Stimulated activated CD4-positive, alpha-beta T cell treated with anti-CD3 and anti-CD28 coated beads, TNF-alpha, amount 100 ng/mL, for 1 hour (primary cell): ENCODE data around the gene PLD6.
"Not testable (repeated sequence)": the region's sequence is repeated elsewhere in the genome, so short reads cannot be mapped to it uniquely, and the experiment has no call there.

Experiments used
- DNase-seq, 3 donors: peaks; one replicate each; pipeline ENCODE4 v3.0.0-alpha.2; 2020; ENCODE audit warnings: low read depth in 3 of 3, low spot score in 1 of 3

Gene PLD6, protein sequence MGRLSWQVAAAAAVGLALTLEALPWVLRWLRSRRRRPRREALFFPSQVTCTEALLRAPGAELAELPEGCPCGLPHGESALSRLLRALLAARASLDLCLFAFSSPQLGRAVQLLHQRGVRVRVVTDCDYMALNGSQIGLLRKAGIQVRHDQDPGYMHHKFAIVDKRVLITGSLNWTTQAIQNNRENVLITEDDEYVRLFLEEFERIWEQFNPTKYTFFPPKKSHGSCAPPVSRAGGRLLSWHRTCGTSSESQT

DNA sequence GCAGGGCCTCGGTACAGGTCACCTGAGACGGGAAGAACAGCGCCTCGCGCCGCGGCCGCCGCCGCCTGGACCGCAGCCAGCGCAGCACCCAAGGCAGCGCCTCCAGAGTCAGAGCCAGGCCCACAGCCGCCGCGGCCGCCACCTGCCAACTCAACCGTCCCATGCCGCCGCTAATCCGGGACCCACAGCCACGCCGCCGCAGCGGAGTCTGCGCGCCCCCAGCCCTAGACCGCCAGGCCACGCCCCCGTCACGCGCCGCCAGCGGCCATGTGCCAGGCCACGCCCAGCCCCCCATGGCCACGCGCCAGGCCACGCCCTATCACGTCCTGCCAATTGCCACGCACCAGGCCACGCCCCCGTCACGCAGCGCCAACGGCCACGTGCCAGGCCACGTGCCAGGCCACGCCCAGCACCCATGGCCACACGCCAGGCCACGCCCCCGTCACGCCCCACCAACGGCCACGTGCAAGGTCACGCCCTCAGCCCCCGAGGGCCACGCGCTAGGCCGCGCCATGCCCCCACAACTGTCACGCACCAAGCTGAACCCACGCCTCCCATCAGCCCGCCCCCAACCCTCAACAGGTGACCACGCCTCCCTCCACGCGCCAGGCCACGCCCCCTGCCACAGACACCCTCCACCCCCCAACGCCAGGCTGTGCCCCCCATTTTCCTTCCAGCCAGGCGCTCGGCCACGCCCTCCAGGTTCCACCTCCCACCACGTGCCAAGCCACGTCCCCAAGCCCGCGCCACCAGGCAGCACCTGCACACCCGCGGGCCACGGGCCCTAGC, at the start of gene PLD6:
TSS of gene PLD6 (minus strand) at position 210 of the 789 bp plus-strand sequence. CDS start at position 163, 47 bp downstream.
- DNase-seq = peak; percentile 82 to 86 (median 84)

DNA sequence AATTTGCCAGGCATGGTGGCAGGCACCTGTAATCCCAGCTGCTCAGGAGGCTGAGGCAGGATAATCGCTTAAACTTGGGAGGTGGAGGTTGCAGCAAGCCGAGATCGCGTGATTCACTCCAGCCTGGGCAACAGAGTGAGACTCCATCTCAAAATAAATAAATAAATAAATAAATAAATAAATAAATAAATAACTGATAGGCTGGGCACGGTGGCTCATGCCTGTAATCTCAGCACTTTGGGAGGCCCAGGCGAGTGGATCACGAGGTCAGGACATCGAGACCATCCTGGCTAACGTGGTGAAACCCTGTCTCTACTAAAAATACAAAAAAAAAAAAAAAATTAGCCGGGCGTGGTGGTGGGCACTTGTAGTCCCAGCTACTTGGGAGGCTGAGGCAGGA, 49.6 kb upstream of the PLD6 start:
- DNase-seq = not testable (repeated sequence)

DNA sequence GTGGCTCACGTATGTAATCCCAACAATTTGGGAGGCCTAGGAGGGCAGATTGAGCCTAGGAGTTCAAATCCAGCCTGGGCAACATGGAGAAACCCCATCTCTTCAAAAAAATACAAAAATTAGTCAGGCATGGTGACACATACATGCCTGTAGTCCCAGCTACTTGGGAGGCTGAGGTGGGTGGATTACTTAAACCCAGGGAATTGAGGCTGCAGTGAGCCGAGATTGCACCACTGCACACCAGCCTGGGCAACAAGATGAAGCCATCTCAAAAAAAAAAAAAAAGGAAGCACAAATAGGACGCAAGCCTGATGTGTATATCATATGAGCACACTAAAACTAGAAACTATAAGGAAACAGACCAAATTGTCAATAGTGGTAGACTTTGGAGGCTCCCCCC, 47.9 kb upstream of the PLD6 start:
- no peak for DNase-seq

DNA sequence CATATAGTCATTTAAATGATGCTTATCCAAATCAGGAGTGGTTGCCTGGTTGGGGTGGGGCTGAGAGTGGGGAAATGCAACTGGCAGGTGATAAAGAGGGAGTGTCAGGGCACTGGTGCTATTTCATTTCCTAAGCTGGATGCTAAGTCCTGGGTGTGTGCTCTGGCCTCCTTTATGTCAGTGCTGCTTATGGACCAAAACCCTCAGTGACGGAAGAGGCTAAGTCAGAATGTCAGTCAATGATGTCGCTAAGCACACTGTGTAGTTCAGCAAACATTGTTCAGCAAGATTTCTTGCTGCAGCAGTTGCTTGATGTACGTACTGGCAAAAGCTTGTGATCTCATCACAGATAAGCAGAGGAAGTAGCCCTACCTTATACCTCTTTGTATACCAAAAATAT, 47.3 kb upstream of the PLD6 start:
- no peak for DNase-seq

DNA sequence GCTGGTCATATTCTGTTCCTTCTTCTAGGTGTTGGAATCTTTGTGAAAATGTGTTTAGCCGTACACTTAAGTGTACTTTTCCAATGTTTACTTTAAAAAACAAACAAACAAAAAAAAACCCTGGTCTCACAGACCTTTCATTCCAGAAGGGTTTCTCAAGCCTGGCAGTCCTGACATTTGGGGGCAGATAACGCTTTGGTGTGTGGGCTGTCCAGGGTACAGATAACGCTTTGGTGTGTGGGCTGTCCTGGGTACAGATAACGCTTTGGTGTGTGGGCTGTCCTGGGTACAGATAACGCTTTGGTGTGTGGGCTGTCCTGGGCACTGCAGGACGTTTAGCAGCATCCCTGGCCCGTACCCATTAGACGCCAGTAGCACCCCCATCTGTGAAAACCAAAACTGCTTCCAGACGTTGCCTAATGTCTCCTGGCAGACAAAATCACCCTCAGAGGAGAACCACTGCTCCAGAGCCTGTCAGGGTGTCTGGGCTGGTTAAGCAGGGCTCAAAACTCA, 46.1 kb upstream of the PLD6 start:
- no peak for DNase-seq

DNA sequence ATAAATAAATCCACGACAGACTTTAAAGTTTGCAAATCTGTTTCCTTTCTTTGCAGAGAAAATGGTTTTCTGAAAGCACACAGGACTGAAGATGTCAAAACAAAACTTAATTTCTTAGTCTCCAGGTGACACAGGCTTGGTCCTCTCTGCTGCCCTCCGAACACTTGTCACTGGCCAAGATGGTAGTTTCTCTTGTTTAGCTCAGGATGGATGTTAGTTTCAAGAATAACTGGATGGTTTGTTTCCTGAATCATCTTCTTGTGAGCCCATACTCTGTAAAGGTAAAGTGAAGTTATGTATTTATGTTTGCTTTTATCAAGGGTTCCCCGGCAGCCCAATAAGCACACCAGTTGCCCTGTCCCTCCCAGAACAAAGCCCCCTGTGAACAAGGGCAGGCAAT, 40.7 kb upstream of the PLD6 start:
- no peak for DNase-seq

DNA sequence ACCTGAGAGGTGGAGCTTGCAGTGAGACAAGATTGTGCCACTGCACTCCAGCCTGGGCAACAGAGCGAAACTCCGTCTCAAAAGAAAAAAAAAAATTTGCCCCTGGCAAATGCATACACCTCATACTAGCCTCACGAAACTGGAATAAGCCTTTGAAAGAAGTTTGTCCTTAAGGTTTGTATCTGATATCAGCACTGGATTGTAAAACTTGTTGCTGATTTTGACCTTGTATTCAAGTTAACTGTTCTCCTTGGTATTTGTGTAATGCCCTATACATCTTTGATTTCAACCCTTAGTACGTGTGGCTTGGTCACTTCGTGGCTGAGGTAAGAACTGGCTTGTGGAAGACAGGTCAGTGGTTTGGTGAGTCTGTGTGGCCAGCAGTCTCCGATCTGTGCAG, 37.0 kb upstream of the PLD6 start:
- DNase-seq = no peak

DNA sequence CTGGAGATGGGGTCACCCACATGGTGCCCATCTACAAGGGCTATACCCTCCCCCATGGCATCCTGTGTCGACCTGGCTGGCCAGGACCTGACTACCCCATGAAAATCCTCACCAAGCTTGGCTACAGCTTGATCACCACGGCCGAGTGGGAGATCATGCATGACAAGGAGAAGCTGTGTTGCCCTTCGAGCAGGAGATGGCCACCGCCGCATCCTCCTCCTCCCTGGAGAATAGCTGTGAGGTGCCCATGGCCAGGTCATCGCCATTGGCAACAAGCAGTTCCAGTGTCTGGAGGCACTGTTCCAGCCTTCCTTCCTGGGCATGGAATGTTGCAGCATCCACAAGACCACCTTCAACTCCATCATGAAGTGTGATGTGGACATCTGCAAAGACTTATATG, 36.1 kb upstream of the PLD6 start:
- no peak for DNase-seq

DNA sequence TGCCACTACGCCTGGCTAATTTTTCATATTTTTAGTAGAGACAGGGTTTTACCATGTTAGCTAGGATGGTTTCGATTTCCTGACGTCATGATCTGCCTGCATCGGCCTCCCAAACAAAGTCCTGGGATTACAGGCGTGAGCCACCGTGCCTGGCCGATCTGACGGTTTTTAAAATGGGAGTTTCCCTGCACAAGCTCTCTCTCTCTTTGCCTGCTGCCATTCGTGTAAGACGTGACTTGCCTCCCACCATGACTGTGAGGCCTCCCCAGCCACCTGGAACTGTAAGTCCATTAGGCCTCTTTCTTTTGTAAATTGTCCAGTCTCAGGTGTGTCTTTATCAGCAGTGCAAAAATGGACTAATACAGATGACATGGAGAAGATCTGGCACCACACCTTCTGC, 35.5 kb upstream of the PLD6 start:
- no peak for DNase-seq

DNA sequence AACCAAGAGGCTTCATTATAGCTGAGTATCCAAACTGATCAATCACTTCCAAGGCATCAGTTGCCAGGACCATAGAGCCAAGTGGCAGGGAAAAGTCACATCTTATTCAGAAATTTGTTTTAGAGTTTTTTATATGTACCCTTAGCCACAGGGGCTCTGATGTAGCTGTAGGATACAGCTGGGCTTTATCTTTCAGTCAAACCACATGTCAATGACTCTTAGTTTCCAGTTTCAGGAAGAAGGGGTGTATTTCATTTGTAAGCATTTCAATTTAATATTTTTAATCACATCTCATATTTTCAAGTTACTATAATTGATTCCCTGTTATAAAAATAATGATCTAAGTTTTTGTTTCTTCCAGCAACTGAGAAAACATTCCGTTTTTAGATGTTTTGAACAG, 33.7 kb upstream of the PLD6 start:
- no peak for DNase-seq

DNA sequence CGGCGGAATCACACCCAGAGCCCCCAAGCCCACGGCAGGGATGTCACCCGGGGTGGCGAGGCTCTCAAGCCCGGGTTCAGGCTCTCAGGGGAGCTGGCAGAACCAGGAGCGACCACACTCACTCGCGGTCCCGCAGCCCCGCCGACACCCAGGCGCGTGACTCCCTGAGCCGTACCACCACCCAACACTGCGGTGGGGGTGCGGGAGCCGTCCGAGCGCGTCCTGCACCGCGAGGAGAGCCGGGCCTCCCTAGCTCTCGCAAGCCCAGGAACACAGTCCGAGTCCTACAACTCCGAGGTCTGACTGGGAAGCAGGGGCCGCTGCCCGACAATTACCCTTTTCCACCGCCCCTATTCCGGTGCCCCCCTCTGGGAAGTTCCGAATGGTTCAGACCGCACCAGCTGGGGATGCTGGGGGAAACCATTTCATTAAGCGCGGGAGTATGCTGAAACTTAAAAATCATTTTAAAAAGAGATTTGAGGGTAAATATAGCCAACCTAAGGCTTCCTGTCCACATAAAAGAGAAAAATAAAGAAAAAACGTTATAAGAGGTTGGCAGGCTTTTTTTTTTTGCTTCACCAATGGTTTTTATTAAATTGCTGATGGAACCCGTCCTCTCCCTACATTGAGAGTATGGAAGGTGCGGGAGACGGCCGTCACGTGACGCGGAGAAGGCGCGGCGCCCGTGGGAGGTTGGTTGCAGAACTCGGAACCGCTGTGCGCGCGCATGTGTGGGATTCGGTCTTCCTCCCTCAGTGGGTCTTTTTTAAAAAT, 31.1 kb upstream of the PLD6 start, which contains the start of gene FLCN:
TSS of gene FLCN (minus strand) at position 143 of the 774 bp plus-strand sequence. CDS start 9,031 bp downstream, outside the sequence.
- peak; percentile 68 to 80 (median 72) for DNase-seq

DNA sequence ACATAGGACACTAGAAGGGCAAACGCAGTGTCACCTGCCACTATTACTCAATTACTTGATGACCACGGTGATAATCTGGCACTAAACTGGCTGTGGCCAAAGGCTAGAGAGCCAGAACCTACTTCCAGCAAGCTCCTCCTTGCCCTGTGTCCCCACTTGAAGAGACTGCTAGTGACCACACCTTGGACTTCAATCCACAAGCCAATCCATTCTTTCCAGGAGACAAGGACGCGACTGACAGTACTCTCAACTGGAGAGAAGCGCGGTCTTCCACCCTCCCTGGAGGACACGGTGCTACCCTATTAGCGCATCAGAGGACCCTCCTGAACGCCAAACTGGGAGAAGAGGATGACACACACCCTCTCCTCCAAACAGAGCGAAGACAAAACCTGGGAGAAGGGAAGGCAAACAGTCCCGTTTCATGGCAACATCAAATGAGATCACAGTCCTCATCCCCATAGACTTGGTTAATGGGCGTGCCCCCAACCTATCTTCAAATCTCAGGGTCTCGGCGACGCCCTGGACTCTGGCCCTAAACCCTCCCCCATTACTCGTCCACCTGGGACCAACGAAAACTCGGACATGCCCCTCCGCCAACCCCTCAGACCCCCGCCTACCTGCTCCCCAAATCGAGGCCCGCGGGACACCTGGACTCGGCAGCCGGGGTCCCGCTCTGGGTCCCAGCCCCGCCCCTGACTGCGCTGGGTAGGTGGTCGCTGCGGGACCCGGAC, 30.3 kb upstream of the PLD6 start:
- DNase-seq = no peak

DNA sequence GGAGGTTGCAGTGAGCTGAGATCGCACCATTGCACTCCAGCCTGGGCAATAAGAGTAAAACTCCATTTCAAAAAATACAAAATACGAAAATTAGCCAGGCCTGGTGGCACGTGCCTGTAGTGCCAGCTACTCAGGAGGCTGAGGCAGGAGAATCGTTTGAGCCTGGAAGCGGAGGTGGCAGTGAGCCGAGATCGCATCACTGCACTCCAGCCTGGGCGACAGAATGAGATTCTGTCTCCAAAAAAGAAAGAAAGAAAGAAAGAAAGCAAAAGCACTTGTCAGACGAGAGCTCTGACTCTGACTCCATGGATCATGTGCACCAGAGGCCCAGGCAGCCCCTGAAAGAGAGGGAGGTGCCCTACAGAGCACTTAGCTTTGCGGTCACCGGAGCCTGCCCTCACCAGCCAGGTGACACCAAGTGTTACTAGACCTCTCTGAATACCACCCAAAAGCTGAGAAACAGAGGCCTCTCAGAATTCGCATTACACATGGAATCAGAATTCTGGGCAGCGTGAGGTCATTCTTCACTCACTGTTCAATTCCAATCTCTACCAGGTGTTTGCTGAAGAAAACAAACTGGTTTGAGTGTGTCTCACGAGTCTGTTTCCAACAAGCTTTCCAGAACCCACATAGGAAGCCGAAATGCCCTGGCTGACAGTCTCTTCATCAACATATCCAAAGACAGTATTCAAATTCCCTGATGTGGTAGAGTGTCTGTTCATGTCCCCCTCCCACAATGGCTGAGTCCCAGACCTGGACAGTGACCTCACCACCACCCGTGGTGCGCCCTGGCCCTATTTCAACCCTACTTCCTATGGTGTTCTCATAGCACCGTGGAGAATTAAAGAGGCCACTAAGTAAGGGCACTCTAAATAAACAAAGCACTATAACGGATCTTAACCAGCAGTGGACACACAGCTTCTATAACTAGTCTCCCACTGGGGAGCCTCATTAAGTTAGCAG, 29.4 kb upstream of the PLD6 start:
- no peak for DNase-seq

DNA sequence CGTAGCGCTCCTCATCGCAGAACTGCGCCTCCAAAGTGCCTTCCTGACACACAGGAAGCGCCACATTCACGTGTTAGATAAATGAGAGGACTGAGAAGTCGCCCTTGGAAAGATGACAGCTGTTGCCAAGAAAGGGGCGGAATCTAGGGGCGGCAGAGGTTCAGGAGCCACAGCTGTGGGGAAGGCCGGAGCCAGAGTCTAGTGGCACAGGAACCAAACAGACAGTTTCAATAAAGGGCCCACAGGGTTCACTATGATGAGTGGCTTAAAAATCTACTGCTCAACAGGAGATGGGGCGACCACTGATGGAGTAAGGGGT, 26.1 kb upstream of the PLD6 start:
- DNase-seq = no peak

DNA sequence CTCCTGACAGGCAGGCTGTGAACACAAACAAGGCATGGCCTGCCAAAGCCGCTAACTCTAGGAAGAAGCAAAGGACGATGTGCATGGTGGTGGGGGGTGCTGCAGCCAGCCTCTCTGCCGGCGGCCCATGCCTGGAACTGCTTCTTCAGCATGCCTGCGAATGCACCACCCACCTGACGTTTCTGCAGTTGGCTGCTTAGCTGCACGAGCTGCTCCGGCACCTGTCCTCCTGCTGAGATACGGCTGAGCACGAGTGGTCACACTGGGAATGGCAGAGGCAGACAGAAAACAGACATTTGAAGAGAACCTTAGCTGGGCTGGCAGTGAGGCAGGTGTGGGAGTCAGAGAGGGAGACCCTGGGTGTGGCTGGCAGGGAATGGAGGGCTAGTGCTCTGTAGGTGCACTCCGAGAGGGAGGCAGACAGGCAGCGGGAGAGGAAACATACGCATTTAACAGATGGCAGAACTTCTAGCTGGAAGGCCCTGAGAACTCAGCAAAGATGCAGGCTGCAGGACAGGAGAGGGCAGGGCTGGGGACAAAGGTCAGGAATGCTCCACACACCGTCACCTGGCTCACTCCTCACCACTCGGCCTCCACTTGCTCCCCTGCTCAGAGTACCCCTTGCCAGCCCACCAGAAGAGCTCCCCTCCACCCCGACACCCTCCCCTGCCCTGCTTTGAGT, 25.6 kb upstream of the PLD6 start:
- no peak for DNase-seq

DNA sequence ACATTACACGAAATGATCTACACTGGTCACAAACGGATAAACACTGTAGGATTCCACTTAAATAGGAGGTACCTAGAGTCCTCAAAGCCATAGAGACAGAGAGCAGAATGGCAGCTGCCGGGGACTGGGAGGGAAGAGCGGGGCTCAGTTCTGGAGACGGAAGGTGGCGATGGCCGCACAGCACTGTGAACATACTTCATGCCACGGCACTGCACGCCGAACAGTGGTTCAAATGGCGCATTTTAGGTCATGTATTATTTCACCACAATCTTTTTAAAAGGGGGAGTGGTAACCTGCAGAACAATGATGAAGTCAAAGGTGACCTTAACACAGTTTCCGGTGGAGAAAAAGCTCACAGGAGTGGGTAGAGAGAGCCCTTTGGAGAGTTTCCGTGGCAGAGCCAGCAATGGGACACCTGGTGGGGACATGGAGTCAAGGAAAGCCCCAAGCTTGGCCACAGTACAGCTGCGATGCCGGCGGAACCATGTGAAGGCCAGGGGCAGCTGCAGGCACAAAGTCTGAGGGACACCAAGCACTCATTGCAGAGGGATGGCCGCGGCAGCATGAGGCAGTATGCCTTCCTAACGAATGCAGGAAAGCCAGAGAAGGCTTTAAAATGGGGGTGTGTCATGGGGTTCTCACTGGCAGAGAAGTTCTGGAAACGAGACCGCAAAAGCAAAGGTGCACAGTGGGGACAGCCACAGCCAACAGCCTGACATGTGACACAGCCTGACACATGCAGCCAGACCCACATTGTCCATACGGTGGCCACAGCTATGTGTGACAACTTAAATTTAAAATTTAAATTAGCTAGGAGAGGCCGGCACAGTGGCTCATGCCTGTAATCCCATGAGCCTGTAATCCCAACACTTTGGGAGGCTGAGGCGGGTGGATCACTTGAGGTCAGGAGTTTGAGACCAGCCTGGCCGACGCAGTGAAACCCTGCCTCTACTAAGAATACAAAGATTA, 23.6 kb upstream of the PLD6 start:
- no peak for DNase-seq

DNA sequence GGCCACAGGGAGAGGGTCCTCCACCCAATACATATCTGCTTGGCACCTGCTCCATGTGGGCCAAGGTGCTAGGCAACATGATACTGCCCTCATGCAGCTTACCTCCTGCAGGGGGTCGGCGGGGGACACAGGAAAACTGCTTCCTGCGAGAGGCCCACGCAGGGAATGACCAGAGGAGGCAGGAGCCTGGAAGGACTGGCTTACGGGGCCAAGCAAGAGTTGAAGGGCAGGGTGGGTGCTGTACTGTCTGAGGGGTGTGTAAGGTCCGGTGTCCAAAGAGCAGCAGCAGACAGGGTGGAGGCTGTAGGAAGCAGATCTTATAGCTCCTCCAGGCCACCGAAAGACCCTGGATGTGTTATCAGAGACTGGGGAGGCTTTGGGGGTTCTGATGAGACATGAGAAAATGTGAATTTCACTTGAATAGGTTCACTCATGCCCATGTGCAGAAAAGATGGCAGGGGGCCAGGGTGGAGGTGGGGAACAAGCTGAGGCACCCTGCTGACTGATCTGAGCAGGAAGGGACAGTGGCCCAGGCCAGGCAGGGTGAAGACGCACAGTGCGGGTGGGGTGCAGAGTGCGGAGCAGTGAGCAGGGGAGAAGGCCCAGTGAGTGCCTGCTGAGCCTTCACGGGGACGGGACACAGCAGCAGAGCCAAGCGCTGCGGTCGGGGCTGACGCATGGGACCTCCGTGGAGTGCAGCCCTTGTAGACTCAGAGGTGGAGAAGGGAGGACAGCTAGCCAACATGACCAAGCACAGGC, 22.6 kb upstream of the PLD6 start:
- DNase-seq = no peak
